HCT116 (cell line): ENCODE data around the gene ZIC5. TPM values are rescaled to one million over a fixed set of nuclear protein-coding genes. Genes with fewer than 3 reads are reported as not detected.

Source experiments
- ATAC-seq: fragments of 200-7000 bp; cut with Tn5 transposase; 2 replicates; pipeline ENCODE4 v1.9.1; 2020; ENCODE audit warnings: mild to moderate bottlenecking, moderate library complexity
- BruUV-seq: library from RNA; stranded (reverse); fragments of 400-500 nt; replicated peaks from 2 replicates; lab custom pipeline; 2021; lab: Mats Ljungman, UMichigan
- CTCF ChIA-PET: fragments of 300-600 bp; sonication (Branson Sonifier 250); formaldehyde crosslinking; loops from one replicate; lab custom pipeline; 2021; ENCODE audit warnings: antibody characterized with exemption; lab: Charles Lee
- POLR2A ChIA-PET: fragments of 300-600, 350-600 bp; sonication (Branson Sonifier 250); formaldehyde crosslinking; loops from one replicate; lab custom pipeline; 2021; ENCODE audit warnings: antibody characterized with exemption; lab: Charles Lee
- RAD21 ChIA-PET, 2 experiments: fragments of 300-600 bp; sonication (Branson Sonifier 250); formaldehyde crosslinking; loops; one replicate each; lab custom pipeline; 2023; ENCODE audit warnings: low total read pairs in 2 of 2; ENCODE audit not compliant: uncharacterized antibody in 2 of 2, unreplicated experiment in 2 of 2, low non-redundant PET in 1 of 2; lab: Charles Lee
- DNase-seq: peaks from one replicate; pipeline ENCODE4 v3.0.0-alpha.2; 2010; ENCODE audit warnings: low read depth, low spot score
- H2AFZ ChIP-seq: fragments of 200-600 bp; shearing (Covaris generic), sonication (generic); 2 replicates; pipeline ENCODE4 v1.6.1; 2017; ENCODE audit warnings: low read depth, mixed run types, mixed read lengths, antibody characterized with exemption, low read length; ENCODE audit not compliant: poor library complexity, severe bottlenecking
- H3K27ac ChIP-seq: 2 replicates; pipeline ENCODE4 v1.5.1; 2012; ENCODE audit warnings: low read depth, low read length
- H3K27me3 ChIP-seq: fragments of 200-600 bp; sonication (generic); 2 replicates; pipeline ENCODE4 v1.6.1; 2016; ENCODE audit warnings: mixed run types, low read length, mixed read lengths; ENCODE audit not compliant: insufficient read depth
- H3K36me3 ChIP-seq, 2 experiments: fragments of 200-500 bp in 1 of 2; fragments of 200-600 bp in 1 of 2; sonication (Bioruptor generic) in 1 of 2; sonication (generic) in 1 of 2; 2 replicates each; pipeline versions ENCODE4 v1.5.1 to v1.6.1; 2014 to 2016; ENCODE audit warnings: low read length in 2 of 2, inconsistent platforms in 1 of 2, mixed read lengths in 1 of 2, mixed run types in 1 of 2; ENCODE audit not compliant: insufficient read depth in 2 of 2, control insufficient read depth in 1 of 2
- H3K4me1 ChIP-seq, 2 experiments: fragments of 200-600 bp in 1 of 2; sonication (generic) in 1 of 2; 2 replicates each; pipeline versions ENCODE4 v1.5.1 to v1.6.1; 2012 to 2017; ENCODE audit warnings: low read length in 2 of 2, inconsistent platforms in 1 of 2, mild to moderate bottlenecking in 1 of 2, mixed read lengths in 1 of 2, mixed run types in 1 of 2, moderate library complexity in 1 of 2; ENCODE audit not compliant: insufficient read depth in 2 of 2, control insufficient read depth in 1 of 2
- H3K4me2 ChIP-seq: fragments of 200-600 bp; sonication (generic); 2 replicates; pipeline ENCODE4 v1.6.1; 2017; ENCODE audit warnings: mixed run types, low read length, mixed read lengths
- H3K4me3 ChIP-seq, 2 experiments: fragments of 200-600 bp in 1 of 2; sonication (generic) in 1 of 2; replicated peaks in 1 of 2; 2 replicates each; pipeline ENCODE4 v1.5.1; 2011 to 2016; ENCODE audit warnings: low read length in 2 of 2, control low read depth in 1 of 2, low read depth in 1 of 2, mild to moderate bottlenecking in 1 of 2, mixed read lengths in 1 of 2, mixed run types in 1 of 2
- H3K79me2 ChIP-seq: fragments of 200-600 bp; sonication (generic); 2 replicates; pipeline ENCODE4 v1.6.1; 2017; ENCODE audit warnings: mild to moderate bottlenecking, mixed run types, low read length, moderate library complexity, mixed read lengths; ENCODE audit not compliant: insufficient read depth
- H3K9ac ChIP-seq: fragments of 200-600 bp; sonication (generic); 2 replicates; pipeline ENCODE4 v1.6.1; 2016; ENCODE audit warnings: low read length, mixed read lengths
- H3K9me2 ChIP-seq: fragments of 200-600 bp; sonication (generic), shearing (Covaris generic); 2 replicates; pipeline ENCODE4 v1.6.1; 2017; ENCODE audit warnings: mixed run types, mild to moderate bottlenecking, moderate library complexity; ENCODE audit not compliant: insufficient read depth
- H3K9me3 ChIP-seq, 2 experiments: fragments of 200-500 bp in 1 of 2; fragments of 200-600 bp in 1 of 2; sonication (Bioruptor generic) in 1 of 2; sonication (generic) in 1 of 2; 2 replicates each; pipeline ENCODE4 v1.6.1; 2014 to 2017; ENCODE audit warnings: low read length in 2 of 2, mixed read lengths in 2 of 2, inconsistent platforms in 1 of 2, low read depth in 1 of 2, mild to moderate bottlenecking in 1 of 2, mixed run types in 1 of 2, moderate library complexity in 1 of 2; ENCODE audit not compliant: control insufficient read depth in 1 of 2, insufficient read depth in 1 of 2
- H4K20me1 ChIP-seq: fragments of 200-600 bp; sonication (generic), shearing (Covaris generic); 2 replicates; pipeline ENCODE4 v1.6.1; 2017; ENCODE audit warnings: mixed run types, mild to moderate bottlenecking, moderate library complexity; ENCODE audit not compliant: insufficient read depth
- EGR1 ChIP-seq: IDR thresholded peaks from 2 replicates; pipeline ENCODE4 v1.6.1; 2012; ENCODE audit warnings: low read depth
- ELF1 ChIP-seq: IDR thresholded peaks from 2 replicates; pipeline ENCODE4 v1.6.1; 2012; ENCODE audit warnings: low read depth, borderline replicate concordance
- EZH2 ChIP-seq: fragments of 200-600 bp; sonication (generic); IDR thresholded peaks from 2 replicates; pipeline ENCODE4 v1.6.1; 2017; ENCODE audit warnings: antibody characterized with exemption, mixed run types
- FOSL1 ChIP-seq: IDR thresholded peaks from 2 replicates; pipeline ENCODE4 v1.6.1; 2012; ENCODE audit warnings: low read depth
- JUND ChIP-seq: IDR thresholded peaks from 2 replicates; pipeline ENCODE4 v1.6.1; 2012
- MAX ChIP-seq: IDR thresholded peaks from 2 replicates; pipeline ENCODE4 v1.6.1; 2012
- POLR2A ChIP-seq: IDR thresholded peaks from 2 replicates; pipeline ENCODE4 v1.7.0; 2011; ENCODE audit warnings: borderline replicate concordance; ENCODE audit not compliant: insufficient read depth, insufficient read length; ENCODE audit errors: extremely low read depth
- POLR2AphosphoS5 ChIP-seq: IDR thresholded peaks from 2 replicates; pipeline ENCODE4 v1.6.1; 2011; ENCODE audit warnings: mild to moderate bottlenecking, low read depth, low read length, moderate library complexity
- REST ChIP-seq: IDR thresholded peaks from 2 replicates; pipeline ENCODE4 v1.6.1; 2012; ENCODE audit warnings: low read depth
- SIN3A ChIP-seq: IDR thresholded peaks from 2 replicates; pipeline ENCODE4 v1.6.1; 2012; ENCODE audit warnings: low read depth
- TCF7L2 ChIP-seq: IDR thresholded peaks from 2 replicates; pipeline ENCODE4 v1.7.0; 2011; ENCODE audit warnings: borderline replicate concordance, inconsistent platforms; ENCODE audit not compliant: insufficient read depth, insufficient read length; ENCODE audit errors: extremely low read depth
- ZBTB33 ChIP-seq: IDR thresholded peaks from 2 replicates; pipeline ENCODE4 v1.6.1; 2011; ENCODE audit warnings: mild to moderate bottlenecking, low read length, moderate library complexity; ENCODE audit not compliant: insufficient replicate concordance; ENCODE audit errors: extremely low read depth
- ZFX ChIP-seq: fragments of 450-650 bp; IDR thresholded peaks from 2 replicates; pipeline ENCODE4 v1.6.1; 2017
- ZNF274 ChIP-seq: fragments of 200-500 bp; sonication (Bioruptor generic); IDR thresholded peaks from 2 replicates; pipeline ENCODE4 v1.6.1; 2014; ENCODE audit warnings: mild to moderate bottlenecking, low read depth, low read length, inconsistent platforms
- intact Hi-C: fragments of 100-400 bp; cut with micrococcal nuclease; formaldehyde crosslinking; loops from 2 replicates; pipeline ENCODE4 v1.10.0; 2022
- total RNA-seq: library from RNA; stranded (reverse); gene quantifications from one replicate; pipeline ENCODE4 v1.2.1, GENCODE V29; 2021; ENCODE audit not compliant: unreplicated experiment

ZIC5 gene
- total RNA-seq, 1 experiment from 2014 or later: 10.3 TPM

GRCh38 chr13:99913167-99913566, 58.4 kb downstream of the ZIC5 start:
- BruUV-seq: no TSS peak
- intact Hi-C loops: no loop called here
- CTCF ChIA-PET: interaction anchor here (1.5 kb wide), 1 partner anchor 9 kb away, joined by 4 read pairs; no protein-coding TSS in a partner anchor
- no peaks in the 10 kb centered on the region for H3K9me3 ChIP-seq
- ATAC-seq: no peak
- no peaks in the 10 kb centered on the region for H3K79me2 ChIP-seq
- RAD21 ChIA-PET: no interaction called here
- H3K27ac ChIP-seq: no peak overlapping the region
- POLR2A ChIA-PET: no interaction called here
- no peak for DNase-seq
- TF ChIP-seq ZBTB33: no peak
- no peak for TF ChIP-seq TCF7L2
- TF ChIP-seq MAX: no peak
- TF ChIP-seq ZNF274: no peak
- no peak for TF ChIP-seq POLR2AphosphoS5
- no peak for TF ChIP-seq SIN3A
- TF ChIP-seq ELF1: no peak
- TF ChIP-seq FOSL1: no peak
- TF ChIP-seq POLR2A: no peak
- no peak for TF ChIP-seq EZH2
- TF ChIP-seq EGR1: no peak
- no peak for TF ChIP-seq REST
- no peak for TF ChIP-seq JUND
- no peak for TF ChIP-seq ZFX
- no peaks in the 10 kb centered on the region for H3K36me3 ChIP-seq
- H3K4me3 ChIP-seq: no peak overlapping the region
- no peaks in the 10 kb centered on the region for H4K20me1 ChIP-seq
- H3K4me2 ChIP-seq: no peak overlapping the region
- no peak overlapping the region for H2AFZ ChIP-seq
- no peaks in the 10 kb centered on the region for H3K9me2 ChIP-seq
- H3K4me1 ChIP-seq: no peaks in the 10 kb centered on the region; a peak in 1 of 4 replicates
- H3K9ac ChIP-seq: no peak overlapping the region
- H3K27me3 ChIP-seq: no peaks in the 10 kb centered on the region

Other genes starting within 250 kb of the ZIC5 start
- 44.4 TPM for gene ZIC2, start 10.0 kb upstream of the ZIC5 start, total RNA-seq
- gene PCCA, start 117.3 kb upstream of the ZIC5 start, total RNA-seq: 23.0 TPM